Bronchial epithelial cell (primary cell): ENCODE results near the gene TSPAN1. TPM values are rescaled to one million over a fixed set of nuclear protein-coding genes. Genes with fewer than 3 reads are reported as not detected.

Experiments
- DNase-seq: peaks from one replicate; pipeline ENCODE4 v3.0.0-alpha.2; 2010; ENCODE audit warnings: low read depth
- FAIRE-seq: peaks from 2 replicates; lab custom pipeline; 2011; peaks lifted over from hg19 to GRCh38; lab: Jason Lieb, UNC
- H3K27me3 ChIP-seq: 2 replicates; pipeline ENCODE4 v1.5.1; 2011; ENCODE audit warnings: low read length; ENCODE audit not compliant: control insufficient read depth, insufficient read depth
- H3K36me3 ChIP-seq: 2 replicates; pipeline ENCODE4 v1.5.1; 2011; ENCODE audit warnings: low read length; ENCODE audit not compliant: control insufficient read depth, insufficient read depth
- H3K4me3 ChIP-seq: 2 replicates; pipeline ENCODE4 v1.5.1; 2011; ENCODE audit warnings: mild to moderate bottlenecking, low read depth, low read length, control low read depth
- total RNA-seq: library from RNA; depleted of rRNA; stranded (reverse); fragments of >200 nt; gene quantifications from 2 replicates; pipeline ENCODE4 v1.2.1, GENCODE V29; 2014
- TF ChIP-seq, protein P1 (sequence below): IDR thresholded peaks from 2 replicates; pipeline ENCODE4 v1.5.1; 2011; ENCODE audit warnings: mild to moderate bottlenecking, moderate library complexity, low read length, control low read depth, inconsistent platforms; ENCODE audit not compliant: insufficient read depth, severe bottlenecking

TSPAN1 gene
- total RNA-seq, 1 donor from 2014 or later: 42.1 TPM

DNA sequence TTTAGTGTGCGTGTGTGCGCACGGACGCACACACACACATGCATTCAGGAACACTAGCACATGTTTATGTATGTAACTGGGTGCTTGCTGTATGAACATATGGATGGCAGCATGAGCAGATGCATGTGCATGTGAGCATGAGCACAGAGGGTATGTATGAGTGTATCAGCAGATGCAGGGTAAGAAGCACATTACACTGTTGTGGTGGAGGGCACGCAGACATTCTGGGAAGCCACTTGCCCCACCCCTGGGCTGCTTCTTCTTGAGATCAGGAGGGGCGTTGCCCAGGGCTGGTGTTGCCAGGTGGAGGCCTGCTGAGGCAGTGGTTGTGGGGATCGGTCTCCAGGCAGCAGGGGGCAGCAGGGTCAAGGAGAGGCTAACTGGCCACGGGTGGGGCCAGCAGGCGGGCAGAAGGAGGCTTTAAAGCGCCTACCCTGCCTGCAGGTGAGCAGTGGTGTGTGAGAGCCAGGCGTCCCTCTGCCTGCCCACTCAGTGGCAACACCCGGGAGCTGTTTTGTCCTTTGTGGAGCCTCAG, 5.3 kb downstream of the TSPAN1 start:
- Histone ChIP-seq H3K4me3 (peak overlapping the region; percentile 29), H3K36me3 (peaks cover 4% of the 10 kb centered on the region), H3K27me3 (no peaks in the 10 kb centered on the region)
- TF ChIP-seq, protein P1, sequence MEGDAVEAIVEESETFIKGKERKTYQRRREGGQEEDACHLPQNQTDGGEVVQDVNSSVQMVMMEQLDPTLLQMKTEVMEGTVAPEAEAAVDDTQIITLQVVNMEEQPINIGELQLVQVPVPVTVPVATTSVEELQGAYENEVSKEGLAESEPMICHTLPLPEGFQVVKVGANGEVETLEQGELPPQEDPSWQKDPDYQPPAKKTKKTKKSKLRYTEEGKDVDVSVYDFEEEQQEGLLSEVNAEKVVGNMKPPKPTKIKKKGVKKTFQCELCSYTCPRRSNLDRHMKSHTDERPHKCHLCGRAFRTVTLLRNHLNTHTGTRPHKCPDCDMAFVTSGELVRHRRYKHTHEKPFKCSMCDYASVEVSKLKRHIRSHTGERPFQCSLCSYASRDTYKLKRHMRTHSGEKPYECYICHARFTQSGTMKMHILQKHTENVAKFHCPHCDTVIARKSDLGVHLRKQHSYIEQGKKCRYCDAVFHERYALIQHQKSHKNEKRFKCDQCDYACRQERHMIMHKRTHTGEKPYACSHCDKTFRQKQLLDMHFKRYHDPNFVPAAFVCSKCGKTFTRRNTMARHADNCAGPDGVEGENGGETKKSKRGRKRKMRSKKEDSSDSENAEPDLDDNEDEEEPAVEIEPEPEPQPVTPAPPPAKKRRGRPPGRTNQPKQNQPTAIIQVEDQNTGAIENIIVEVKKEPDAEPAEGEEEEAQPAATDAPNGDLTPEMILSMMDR: peak; percentile 61
- DNase-seq (peak; percentile 79), FAIRE-seq (no peak)

GRCh38 chr1:46181343-46182260, 6.7 kb downstream of the TSPAN1 start:
- TF ChIP-seq, protein P1: no peak
- H3K27me3 ChIP-seq: no peaks in the 10 kb centered on the region
- H3K36me3 ChIP-seq: peaks cover 8% of the 10 kb centered on the region
- FAIRE-seq: no peak
- peak; percentile 88 for DNase-seq
- peak overlapping the region; percentile 29 for H3K4me3 ChIP-seq

GRCh38 chr1:46183079-46183847, 8.4 kb downstream of the TSPAN1 start:
- Histone ChIP-seq H3K36me3 (peaks cover 10% of the 10 kb centered on the region), H3K4me3 (no peak overlapping the region), H3K27me3 (no peaks in the 10 kb centered on the region)
- FAIRE-seq (peak; percentile 91), DNase-seq (peak; percentile 99)
- TF ChIP-seq, protein P1: peak; percentile 41

DNA sequence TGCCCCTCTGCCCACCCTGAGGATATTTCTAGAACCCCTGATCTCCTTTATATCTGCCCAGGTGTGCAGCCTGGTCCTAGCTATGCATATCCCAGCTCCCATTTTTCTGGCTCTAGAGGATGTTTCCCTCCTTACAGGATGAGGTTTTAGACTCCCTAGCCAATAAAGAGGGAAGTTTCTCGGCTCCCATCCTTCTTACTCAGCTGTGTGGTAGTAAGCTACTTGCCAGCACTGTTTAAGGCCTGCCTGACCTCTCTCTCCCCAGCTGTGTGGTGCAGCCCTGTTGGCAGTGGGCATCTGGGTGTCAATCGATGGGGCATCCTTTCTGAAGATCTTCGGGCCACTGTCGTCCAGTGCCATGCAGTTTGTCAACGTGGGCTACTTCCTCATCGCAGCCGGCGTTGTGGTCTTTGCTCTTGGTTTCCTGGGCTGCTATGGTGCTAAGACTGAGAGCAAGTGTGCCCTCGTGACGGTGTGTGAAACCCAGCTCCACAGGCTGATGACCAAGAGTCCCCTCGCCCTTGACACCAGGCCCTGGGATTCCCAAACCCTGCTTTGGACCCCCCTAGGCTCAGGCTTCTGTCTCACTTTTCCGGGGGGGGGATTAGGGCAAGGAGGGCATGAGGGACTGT, 9.2 kb downstream of the TSPAN1 start:
- peak; percentile 50 for FAIRE-seq
- TF ChIP-seq, protein P1: no peak

DNA sequence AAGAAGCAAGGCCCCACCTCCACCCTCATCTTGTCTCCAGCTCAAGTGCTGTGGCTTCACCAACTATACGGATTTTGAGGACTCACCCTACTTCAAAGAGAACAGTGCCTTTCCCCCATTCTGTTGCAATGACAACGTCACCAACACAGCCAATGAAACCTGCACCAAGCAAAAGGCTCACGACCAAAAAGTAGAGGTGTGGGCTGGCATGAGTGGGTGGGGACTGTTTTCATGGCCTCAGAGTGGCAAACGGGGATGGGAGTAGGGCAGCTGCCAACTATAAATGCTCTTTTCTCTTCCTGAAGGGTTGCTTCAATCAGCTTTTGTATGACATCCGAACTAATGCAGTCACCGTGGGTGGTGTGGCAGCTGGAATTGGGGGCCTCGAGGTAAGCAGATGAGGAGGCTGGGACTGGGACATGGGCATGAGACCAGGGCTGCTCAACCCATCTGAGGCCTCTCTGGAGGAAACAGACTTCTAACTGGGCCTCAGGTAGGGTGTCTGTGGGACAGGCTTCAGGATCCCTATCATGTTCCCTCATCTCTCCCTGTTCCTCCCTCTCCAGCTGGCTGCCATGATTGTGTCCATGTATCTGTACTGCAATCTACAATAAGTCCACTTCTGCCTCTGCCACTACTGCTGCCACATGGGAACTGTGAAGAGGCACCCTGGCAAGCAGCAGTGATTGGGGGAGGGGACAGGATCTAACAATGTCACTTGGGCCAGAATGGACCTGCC, 10.2 kb downstream of the TSPAN1 start:
- FAIRE-seq: no peak
- no peak overlapping the region for H3K4me3 ChIP-seq
- no peaks in the 10 kb centered on the region for H3K27me3 ChIP-seq
- H3K36me3 ChIP-seq: peaks cover 13% of the 10 kb centered on the region
- TF ChIP-seq, protein P1: no peak
- no peak for DNase-seq

More for the DNA sequence above, 9.2 kb downstream of the TSPAN1 start:
- Histone ChIP-seq H3K36me3 (peaks cover 10% of the 10 kb centered on the region), H3K27me3 (no peaks in the 10 kb centered on the region), H3K4me3 (no peak overlapping the region)
- DNase-seq: no peak
